WTC11 (cell line): ENCODE data around the gene HTR7. TPM values are rescaled to one million over a fixed set of nuclear protein-coding genes. Genes with fewer than 3 reads are reported as not detected.

Experiments
- ATAC-seq: fragments of 200-7000 bp; cut with Tn5 transposase; 2 replicates; pipeline ENCODE4 v1.10.0; 2021; ENCODE audit warnings: mild to moderate bottlenecking, moderate library complexity
- CTCF ChIA-PET: fragments of 300-600 bp; sonication (Branson Sonifier 250); formaldehyde crosslinking; loops from one replicate; lab custom pipeline; 2021; ENCODE audit warnings: antibody characterized with exemption; lab: Charles Lee
- POLR2A ChIA-PET: fragments of 350-600 bp; sonication (Branson Sonifier 250); formaldehyde crosslinking; loops from one replicate; lab custom pipeline; 2021; ENCODE audit warnings: antibody characterized with exemption; lab: Charles Lee
- DNase-seq: peaks from one replicate; pipeline ENCODE4 v3.0.0; 2021; ENCODE audit warnings: low spot score
- H3K27ac Mint-ChIP-seq: 2 replicates; pipeline ENCODE4 v1.8.0; 2021; ENCODE audit warnings: mixed read lengths
- H3K27me3 Mint-ChIP-seq: 2 replicates; pipeline ENCODE4 v1.8.0; 2021; ENCODE audit warnings: low read depth, mild to moderate bottlenecking, moderate library complexity, mixed read lengths
- H3K36me3 Mint-ChIP-seq: 2 replicates; pipeline ENCODE4 v1.8.0; 2021; ENCODE audit warnings: mixed read lengths
- H3K4me1 Mint-ChIP-seq: 2 replicates; pipeline ENCODE4 v1.8.0; 2022; ENCODE audit warnings: mixed read lengths
- H3K4me3 Mint-ChIP-seq: 2 replicates; pipeline ENCODE4 v1.8.0; 2021; ENCODE audit warnings: mild to moderate bottlenecking, moderate library complexity, mixed read lengths
- H3K9me3 Mint-ChIP-seq: 2 replicates; pipeline ENCODE4 v1.8.0; 2021; ENCODE audit warnings: mixed read lengths
- FOXJ3 ChIP-seq: sonication (generic); formaldehyde crosslinking; IDR thresholded peaks from 2 replicates; pipeline ENCODE4 v1.9.0; 2021; ENCODE audit warnings: missing genetic modification reagents, mild to moderate bottlenecking, borderline replicate concordance
- FOXK1 ChIP-seq: sonication (generic); formaldehyde crosslinking; IDR thresholded peaks from 2 replicates; pipeline ENCODE4 v1.8.0; 2022; ENCODE audit warnings: mild to moderate bottlenecking, moderate library complexity, missing genetic modification reagents
- GRHL2 ChIP-seq: fragments of 250-450 bp; sonication (Bioruptor Pico); IDR thresholded peaks from 2 replicates; pipeline ENCODE4 v1.8.0; 2022; ENCODE audit warnings: mild to moderate bottlenecking, moderate library complexity; ENCODE audit not compliant: insufficient replicate concordance, severe bottlenecking
- HMGA2 ChIP-seq: fragments of 250-450 bp; sonication (Bioruptor Pico); IDR thresholded peaks from 2 replicates; pipeline ENCODE4 v1.4.0; 2021; ENCODE audit warnings: mild to moderate bottlenecking, moderate library complexity
- IRF2 ChIP-seq: sonication (generic); formaldehyde crosslinking; IDR thresholded peaks from 2 replicates; pipeline ENCODE4 v1.8.0; 2022; ENCODE audit warnings: low read depth, missing genetic modification reagents, borderline replicate concordance
- KAT7 ChIP-seq: sonication (generic); formaldehyde crosslinking; IDR thresholded peaks from 2 replicates; pipeline ENCODE4 v1.8.1; 2023; ENCODE audit warnings: missing genetic modification reagents, mild to moderate bottlenecking, borderline replicate concordance
- MXD4 ChIP-seq: fragments of 250-450 bp; sonication (Bioruptor Pico); IDR thresholded peaks from 2 replicates; pipeline ENCODE4 v1.8.0; 2021; ENCODE audit warnings: mild to moderate bottlenecking, moderate library complexity, borderline replicate concordance
- NFYB ChIP-seq: sonication (generic); formaldehyde crosslinking; conservative IDR thresholded peaks from 2 replicates; pipeline ENCODE4 v1.8.0; 2022; ENCODE audit warnings: low read depth, missing genetic modification reagents
- SP1 ChIP-seq: sonication (generic); formaldehyde crosslinking; conservative IDR thresholded peaks from 2 replicates; pipeline ENCODE4 v1.8.1; 2022; ENCODE audit warnings: missing genetic modification reagents
- TEAD4 ChIP-seq: sonication (generic); formaldehyde crosslinking; IDR thresholded peaks from 2 replicates; pipeline ENCODE4 v1.8.0; 2022; ENCODE audit warnings: mild to moderate bottlenecking, missing genetic modification reagents
- ZNF219 ChIP-seq: sonication (generic); formaldehyde crosslinking; IDR thresholded peaks from 2 replicates; pipeline ENCODE4 v1.8.0; 2023; ENCODE audit warnings: missing genetic modification reagents, mild to moderate bottlenecking, borderline replicate concordance
- total RNA-seq: library from RNA; stranded (reverse); gene quantifications from 3 replicates; pipeline ENCODE4 v1.2.3, GENCODE V29; 2021
- TF ChIP-seq, protein P1 (sequence below): fragments of 250-450 bp; sonication (Bioruptor Pico); IDR thresholded peaks from 2 replicates; pipeline ENCODE4 v2.1.2; 2022; ENCODE audit warnings: mild to moderate bottlenecking, moderate library complexity
- TF ChIP-seq, protein P2 (sequence below): sonication (generic); formaldehyde crosslinking; IDR thresholded peaks from 2 replicates; pipeline ENCODE4 v1.8.0; 2022; ENCODE audit warnings: mild to moderate bottlenecking, missing genetic modification reagents
- TF ChIP-seq, protein P3 (sequence below): sonication (generic); formaldehyde crosslinking; IDR thresholded peaks from 2 replicates; pipeline ENCODE4 v1.8.1; 2023; ENCODE audit warnings: mild to moderate bottlenecking, missing genetic modification reagents
- TF ChIP-seq, protein P4 (sequence below): fragments of 200-600 bp; IDR thresholded peaks from 2 replicates; pipeline ENCODE4 v1.8.0; 2022; ENCODE audit warnings: antibody characterized with exemption
- TF ChIP-seq, protein P5 (sequence below): sonication (generic); formaldehyde crosslinking; IDR thresholded peaks from 2 replicates; pipeline ENCODE4 v1.8.0; 2022; ENCODE audit warnings: mild to moderate bottlenecking, missing genetic modification reagents
- TF ChIP-seq, protein P6 (sequence below): sonication (generic); formaldehyde crosslinking; IDR thresholded peaks from 2 replicates; pipeline ENCODE4 v1.8.0; 2023; ENCODE audit warnings: missing genetic modification reagents

Gene HTR7
- total RNA-seq, 1 experiment from 2014 or later: 11.2 TPM

DNA sequence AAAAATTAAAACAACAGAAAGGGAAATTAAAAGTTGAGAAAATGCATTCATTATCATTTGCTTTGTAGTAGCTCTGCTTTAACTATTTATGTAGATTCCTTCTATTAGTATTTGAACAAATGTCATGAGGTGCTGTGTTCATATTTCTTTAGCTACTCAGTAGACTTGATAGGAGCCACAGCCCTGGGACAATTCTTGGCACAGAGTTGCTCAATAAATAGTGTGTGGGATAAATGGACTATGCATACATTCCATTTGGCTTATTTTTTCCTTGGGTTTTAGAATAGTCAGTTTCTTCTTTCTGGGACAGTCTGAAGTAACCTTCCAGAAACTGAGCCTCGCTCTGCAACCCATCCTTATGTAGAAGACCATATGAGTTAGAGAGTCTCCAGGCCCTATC, 27.3 kb upstream of the HTR7 start (continued):
- TF ChIP-seq HMGA2 (no peak), FOXJ3 (CRISPR knock-in tag) (no peak), TEAD4 (CRISPR knock-in tag) (no peak), SP1 (CRISPR knock-in tag) (no peak), GRHL2 (no peak), FOXK1 (CRISPR knock-in tag) (no peak), KAT7 (CRISPR knock-in tag) (no peak), IRF2 (CRISPR knock-in tag) (no peak), ZNF219 (no peak), NFYB (CRISPR knock-in tag) (no peak)
- TF ChIP-seq, protein P1, sequence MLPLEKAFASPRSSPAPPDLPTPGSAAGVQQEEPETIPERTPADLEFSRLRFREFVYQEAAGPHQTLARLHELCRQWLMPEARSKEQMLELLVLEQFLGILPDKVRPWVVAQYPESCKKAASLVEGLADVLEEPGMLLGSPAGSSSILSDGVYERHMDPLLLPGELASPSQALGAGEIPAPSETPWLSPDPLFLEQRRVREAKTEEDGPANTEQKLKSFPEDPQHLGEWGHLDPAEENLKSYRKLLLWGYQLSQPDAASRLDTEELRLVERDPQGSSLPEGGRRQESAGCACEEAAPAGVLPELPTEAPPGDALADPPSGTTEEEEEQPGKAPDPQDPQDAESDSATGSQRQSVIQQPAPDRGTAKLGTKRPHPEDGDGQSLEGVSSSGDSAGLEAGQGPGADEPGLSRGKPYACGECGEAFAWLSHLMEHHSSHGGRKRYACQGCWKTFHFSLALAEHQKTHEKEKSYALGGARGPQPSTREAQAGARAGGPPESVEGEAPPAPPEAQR: no peak
- TF ChIP-seq, protein P2, sequence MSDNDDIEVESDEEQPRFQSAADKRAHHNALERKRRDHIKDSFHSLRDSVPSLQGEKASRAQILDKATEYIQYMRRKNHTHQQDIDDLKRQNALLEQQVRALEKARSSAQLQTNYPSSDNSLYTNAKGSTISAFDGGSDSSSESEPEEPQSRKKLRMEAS (CRISPR knock-in tag): no peak
- TF ChIP-seq, protein P3, sequence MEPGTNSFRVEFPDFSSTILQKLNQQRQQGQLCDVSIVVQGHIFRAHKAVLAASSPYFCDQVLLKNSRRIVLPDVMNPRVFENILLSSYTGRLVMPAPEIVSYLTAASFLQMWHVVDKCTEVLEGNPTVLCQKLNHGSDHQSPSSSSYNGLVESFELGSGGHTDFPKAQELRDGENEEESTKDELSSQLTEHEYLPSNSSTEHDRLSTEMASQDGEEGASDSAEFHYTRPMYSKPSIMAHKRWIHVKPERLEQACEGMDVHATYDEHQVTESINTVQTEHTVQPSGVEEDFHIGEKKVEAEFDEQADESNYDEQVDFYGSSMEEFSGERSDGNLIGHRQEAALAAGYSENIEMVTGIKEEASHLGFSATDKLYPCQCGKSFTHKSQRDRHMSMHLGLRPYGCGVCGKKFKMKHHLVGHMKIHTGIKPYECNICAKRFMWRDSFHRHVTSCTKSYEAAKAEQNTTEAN (CRISPR knock-in tag): no peak

DNA sequence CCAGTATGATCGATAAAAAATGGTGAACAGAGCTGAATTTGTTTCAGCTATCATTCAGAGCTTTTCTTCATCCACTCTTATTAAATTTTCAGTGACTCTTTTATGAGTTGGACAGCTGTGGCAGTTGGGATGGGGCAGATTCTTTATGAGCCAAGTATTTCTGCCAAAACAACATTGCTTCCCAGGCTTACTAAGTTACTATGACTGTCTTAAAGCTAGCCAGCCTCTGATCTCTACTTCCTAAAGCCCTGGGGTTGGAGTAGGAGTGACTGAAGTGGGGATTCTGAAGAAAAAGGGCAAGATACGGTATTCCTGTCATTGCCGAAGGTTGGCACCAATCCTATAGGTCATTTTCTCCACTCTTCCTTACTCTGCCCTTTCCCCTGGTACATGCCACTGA, 26.6 kb upstream of the HTR7 start:
- Mint-ChIP-seq H3K4me1 (no peaks in the 10 kb centered on the region), H3K9me3 (no peaks in the 10 kb centered on the region), H3K27ac (no peak overlapping the region), H3K4me3 (no peak overlapping the region), H3K36me3 (peaks cover 55% of the 10 kb centered on the region), H3K27me3 (no peaks in the 10 kb centered on the region)
- DNase-seq (no peak), ATAC-seq (no peak)
- ChIA-PET CTCF (no interaction called here), POLR2A (no interaction called here)
- TF ChIP-seq, protein P4, sequence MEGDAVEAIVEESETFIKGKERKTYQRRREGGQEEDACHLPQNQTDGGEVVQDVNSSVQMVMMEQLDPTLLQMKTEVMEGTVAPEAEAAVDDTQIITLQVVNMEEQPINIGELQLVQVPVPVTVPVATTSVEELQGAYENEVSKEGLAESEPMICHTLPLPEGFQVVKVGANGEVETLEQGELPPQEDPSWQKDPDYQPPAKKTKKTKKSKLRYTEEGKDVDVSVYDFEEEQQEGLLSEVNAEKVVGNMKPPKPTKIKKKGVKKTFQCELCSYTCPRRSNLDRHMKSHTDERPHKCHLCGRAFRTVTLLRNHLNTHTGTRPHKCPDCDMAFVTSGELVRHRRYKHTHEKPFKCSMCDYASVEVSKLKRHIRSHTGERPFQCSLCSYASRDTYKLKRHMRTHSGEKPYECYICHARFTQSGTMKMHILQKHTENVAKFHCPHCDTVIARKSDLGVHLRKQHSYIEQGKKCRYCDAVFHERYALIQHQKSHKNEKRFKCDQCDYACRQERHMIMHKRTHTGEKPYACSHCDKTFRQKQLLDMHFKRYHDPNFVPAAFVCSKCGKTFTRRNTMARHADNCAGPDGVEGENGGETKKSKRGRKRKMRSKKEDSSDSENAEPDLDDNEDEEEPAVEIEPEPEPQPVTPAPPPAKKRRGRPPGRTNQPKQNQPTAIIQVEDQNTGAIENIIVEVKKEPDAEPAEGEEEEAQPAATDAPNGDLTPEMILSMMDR: no peak
- TF ChIP-seq MXD4 (CRISPR knock-in tag): no peak
- TF ChIP-seq, protein P5, sequence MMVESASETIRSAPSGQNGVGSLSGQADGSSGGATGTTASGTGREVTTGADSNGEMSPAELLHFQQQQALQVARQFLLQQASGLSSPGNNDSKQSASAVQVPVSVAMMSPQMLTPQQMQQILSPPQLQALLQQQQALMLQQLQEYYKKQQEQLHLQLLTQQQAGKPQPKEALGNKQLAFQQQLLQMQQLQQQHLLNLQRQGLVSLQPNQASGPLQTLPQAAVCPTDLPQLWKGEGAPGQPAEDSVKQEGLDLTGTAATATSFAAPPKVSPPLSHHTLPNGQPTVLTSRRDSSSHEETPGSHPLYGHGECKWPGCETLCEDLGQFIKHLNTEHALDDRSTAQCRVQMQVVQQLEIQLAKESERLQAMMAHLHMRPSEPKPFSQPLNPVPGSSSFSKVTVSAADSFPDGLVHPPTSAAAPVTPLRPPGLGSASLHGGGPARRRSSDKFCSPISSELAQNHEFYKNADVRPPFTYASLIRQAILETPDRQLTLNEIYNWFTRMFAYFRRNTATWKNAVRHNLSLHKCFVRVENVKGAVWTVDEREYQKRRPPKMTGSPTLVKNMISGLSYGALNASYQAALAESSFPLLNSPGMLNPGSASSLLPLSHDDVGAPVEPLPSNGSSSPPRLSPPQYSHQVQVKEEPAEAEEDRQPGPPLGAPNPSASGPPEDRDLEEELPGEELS: no peak
- TF ChIP-seq, protein P6, sequence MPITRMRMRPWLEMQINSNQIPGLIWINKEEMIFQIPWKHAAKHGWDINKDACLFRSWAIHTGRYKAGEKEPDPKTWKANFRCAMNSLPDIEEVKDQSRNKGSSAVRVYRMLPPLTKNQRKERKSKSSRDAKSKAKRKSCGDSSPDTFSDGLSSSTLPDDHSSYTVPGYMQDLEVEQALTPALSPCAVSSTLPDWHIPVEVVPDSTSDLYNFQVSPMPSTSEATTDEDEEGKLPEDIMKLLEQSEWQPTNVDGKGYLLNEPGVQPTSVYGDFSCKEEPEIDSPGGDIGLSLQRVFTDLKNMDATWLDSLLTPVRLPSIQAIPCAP (CRISPR knock-in tag): no peak
